NK-92 treated with Interleukin-12 subunit alpha and Interleukin-12 subunit beta, amount 100 ng/mL, for 24 hours (cell line): ENCODE results near the gene SYCE3.
"Not testable (repeated sequence)": the region's sequence is repeated elsewhere in the genome, so short reads cannot be mapped to it uniquely, and the experiment has no call there.

Experiments
- DNase-seq: peaks from one replicate; lab custom pipeline; 2025; lab: John Stamatoyannopoulos, UW

The SYCE3 gene

GRCh38 chr22:50520826-50521453, 41.8 kb downstream of the SYCE3 start:
- DNase-seq = no peak

- not testable (repeated sequence) for DNase-seq
These were observed 42.5 kb downstream of the SYCE3 start for GRCh38 chr22:50520184-50520583.

DNA sequence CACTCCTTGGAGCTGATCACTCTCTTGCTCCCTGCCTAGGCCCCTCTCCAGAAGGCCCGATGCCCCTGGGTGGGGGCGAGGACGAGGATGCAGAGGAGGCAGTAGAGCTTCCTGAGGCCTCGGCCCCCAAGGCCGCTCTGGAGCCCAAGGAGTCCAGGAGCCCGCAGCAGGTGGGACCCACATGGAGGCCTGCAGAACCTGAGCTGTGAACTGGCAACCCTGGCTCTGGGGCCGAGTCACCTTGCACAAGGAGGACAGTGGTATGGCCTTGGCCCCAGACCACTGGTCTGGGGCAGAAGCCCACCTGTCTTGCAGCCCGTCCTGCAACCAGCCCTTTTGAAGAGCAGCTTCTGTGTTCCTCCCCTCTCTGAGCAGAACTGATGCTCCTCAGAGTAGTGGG, 43.6 kb downstream of the SYCE3 start:
- no peak for DNase-seq

GRCh38 chr22:50518606-50519005, 44.1 kb downstream of the SYCE3 start:
- no peak for DNase-seq

- no peak for DNase-seq
These were observed 45.0 kb downstream of the SYCE3 start for GRCh38 chr22:50517495-50518260.

GRCh38 chr22:50516891-50517290, 45.8 kb downstream of the SYCE3 start:
- no peak for DNase-seq

DNA sequence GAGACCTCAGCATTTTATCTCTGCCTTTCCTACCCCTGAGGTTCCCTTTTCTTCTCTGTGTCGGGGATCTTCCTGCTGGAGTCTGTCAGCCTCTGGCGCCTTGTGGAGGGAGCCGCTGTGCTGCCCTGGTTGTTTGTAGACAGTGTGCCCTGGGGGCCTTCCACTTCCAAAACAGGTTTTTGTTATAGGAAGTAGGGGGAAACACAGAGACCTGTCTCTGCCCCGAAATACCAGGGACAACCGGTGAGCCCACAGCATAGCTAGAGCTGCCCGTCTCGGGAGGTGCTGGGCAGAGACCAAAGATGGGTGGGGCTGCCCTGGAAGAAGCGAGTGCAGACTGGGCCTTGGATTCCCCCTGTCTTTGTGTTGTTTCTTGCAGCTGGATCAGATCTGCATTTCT, 46.7 kb downstream of the SYCE3 start:
- no peak for DNase-seq

DNA sequence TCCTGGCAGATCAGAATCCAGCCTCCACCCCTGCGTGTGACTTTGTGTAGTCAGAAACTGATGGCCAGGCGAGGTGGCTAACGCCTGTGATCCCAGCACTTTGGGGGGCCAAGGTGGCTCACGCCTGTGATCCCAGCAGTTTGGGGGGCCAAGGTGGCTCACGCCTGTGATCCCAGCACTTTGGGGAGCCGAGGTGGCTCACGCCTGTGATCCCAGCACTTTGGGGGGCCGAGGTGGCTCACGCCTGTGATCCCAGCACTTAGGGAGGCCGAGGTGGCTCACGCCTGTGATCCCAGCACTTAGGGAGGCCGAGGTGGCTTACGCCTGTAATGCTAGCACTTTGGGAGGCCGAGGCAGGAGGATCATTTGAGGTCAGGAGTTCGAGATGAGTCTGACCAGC, 49.5 kb downstream of the SYCE3 start:
- no peak for DNase-seq

GRCh38 chr22:50508897-50509296, 53.8 kb downstream of the SYCE3 start:
- no peak for DNase-seq

GRCh38 chr22:50507991-50508884, 54.5 kb downstream of the SYCE3 start, which contains the start of gene NCAPH2:
TSS of gene NCAPH2 (plus strand) at chr22:50508224. CDS start at chr22:50508338, 114 bp downstream.
- peak; percentile 96 for DNase-seq

DNA sequence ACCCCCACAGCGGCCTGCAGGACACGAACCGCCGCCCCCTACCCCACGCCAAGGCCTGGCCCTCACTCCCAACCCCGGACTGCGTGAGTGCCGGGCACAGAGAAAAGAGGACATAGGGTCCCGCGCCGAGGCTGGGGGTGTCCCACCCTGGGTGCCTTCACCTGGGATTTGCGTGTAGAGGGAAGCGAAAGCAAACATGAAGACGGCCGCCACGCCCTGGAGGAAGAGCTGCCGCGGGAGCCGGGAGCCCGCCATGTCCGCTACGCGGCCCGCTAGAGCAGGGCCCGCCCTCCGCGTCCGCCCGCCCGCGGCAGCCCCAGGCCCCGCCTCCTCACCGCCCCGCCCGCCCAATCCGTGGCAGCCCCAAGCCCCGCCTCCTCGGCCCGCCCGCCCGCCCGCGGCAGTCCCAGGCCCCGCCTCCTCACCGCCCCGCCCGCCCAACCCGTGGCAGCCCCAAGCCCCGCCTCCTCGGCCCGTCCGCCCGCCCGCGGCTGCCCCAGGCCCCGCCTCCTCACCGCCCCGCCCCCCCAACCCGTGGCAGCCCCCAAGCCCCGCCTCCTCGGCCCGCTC, 55.2 kb downstream of the SYCE3 start, which contains the start of gene LMF2:
Gene LMF2, minus strand, starts transcription at position 282 of the 570 bp plus-strand sequence. Its CDS starts 27 bp downstream, at position 255.
- no peak for DNase-seq

DNA sequence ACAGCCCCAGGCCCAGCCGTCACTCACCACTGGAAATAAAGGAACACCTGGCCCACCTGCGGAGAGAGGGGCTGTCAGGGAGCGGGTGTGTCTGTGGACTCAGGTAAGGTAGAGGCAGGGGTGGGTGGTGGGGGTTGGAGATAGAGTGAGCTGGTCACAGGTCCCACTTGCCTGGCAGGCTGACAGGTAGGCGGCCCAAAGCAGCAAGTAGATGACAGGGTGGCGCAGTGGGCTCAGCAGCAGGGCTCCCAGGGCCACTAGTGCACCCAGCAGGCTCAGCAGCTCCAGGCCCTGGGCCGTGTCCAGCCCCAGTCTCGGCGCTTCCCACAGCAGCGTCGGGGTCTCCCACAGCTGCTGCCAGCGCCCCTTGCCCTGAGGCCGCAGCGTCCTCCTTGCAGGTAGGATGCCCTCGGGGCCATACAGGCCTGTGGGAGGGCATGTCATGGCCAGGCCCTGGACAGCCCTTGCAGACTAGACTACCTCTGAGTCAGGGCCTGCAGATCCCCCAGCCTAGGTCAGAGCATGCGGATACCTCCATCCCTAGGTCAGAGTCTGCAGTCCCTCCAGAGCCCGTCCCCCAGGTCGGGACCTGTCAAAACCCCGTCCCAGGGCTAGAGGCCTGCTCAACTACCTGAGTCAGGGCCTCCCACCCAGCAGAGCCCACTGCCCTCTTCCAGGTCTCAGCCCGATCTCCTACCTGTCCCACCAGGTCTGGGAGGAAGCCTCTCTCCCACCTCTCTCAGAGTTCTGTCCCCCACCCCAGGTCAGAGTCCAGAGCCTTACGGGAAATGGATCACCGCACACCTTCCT, 55.9 kb downstream of the SYCE3 start:
- no peak for DNase-seq

- DNase-seq = no peak
These were observed 56.7 kb downstream of the SYCE3 start for GRCh38 chr22:50505776-50506610.

GRCh38 chr22:50505276-50505775, 57.4 kb downstream of the SYCE3 start:
- DNase-seq = no peak

GRCh38 chr22:50504369-50505211, 58.1 kb downstream of the SYCE3 start:
- no peak for DNase-seq

DNA sequence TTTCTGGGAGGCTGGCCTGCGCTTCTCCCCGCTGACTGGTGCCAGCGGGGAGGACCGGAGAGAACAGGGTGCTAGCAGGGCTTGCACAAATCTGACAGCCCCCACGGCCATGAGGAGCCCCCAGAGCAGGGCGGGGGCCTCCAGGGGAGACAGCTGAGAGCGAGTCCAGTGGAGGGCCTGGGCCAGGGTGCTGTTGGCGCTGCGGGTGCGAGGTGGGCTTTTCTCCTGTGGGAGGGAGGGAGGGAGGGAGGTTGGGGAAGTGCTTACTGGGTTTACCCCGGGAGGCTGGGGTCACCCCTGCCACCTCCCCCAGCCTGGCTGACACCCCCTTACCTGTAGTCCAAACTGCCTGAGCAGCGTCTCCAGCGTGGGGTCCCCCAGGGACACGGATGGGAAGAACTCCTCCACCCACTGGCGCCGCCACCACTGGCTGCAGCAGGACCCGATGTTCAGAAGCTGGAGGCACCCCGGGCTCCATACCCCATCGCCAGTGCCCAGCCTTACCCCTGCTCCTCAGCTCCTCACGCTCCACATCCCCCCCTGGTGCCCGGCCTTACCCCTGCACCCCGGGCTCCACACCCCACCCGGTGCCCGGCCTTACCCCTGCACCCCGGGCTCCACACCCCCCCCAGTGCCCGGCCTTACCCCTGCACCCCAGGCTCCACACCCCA, 59.1 kb downstream of the SYCE3 start:
- no peak for DNase-seq

- no peak for DNase-seq
These were observed 59.9 kb downstream of the SYCE3 start for GRCh38 chr22:50502628-50503474.

- DNase-seq = no peak
These were observed 60.6 kb downstream of the SYCE3 start for GRCh38 chr22:50502096-50502495.
